T-helper 1 cell treated with Interleukin-12 subunit alpha and Interleukin-12 subunit beta and Interleukin-4 antibody, amounts not matched to agents 30 μg/mL and 1 μg/mL, for 36 hours (primary cell): ENCODE measurements around the gene FAM90A1.
"Not testable (repeated sequence)": the region's sequence is repeated elsewhere in the genome, so short reads cannot be mapped to it uniquely, and the experiment has no call there.

ENCODE experiments used
- H3K27ac Mint-ChIP-seq: one replicate; pipeline ENCODE4 v1.8.0; 2021; ENCODE audit warnings: mild to moderate bottlenecking, mixed read lengths
- H3K27me3 Mint-ChIP-seq: one replicate; pipeline ENCODE4 v1.8.0; 2021; ENCODE audit warnings: low read depth, mixed read lengths
- H3K36me3 Mint-ChIP-seq: one replicate; pipeline ENCODE4 v1.8.0; 2021; ENCODE audit warnings: low read depth, mixed read lengths
- H3K4me1 Mint-ChIP-seq: one replicate; pipeline ENCODE4 v1.8.0; 2021; ENCODE audit warnings: low read depth, mixed read lengths
- H3K4me3 Mint-ChIP-seq: one replicate; pipeline ENCODE4 v1.8.0; 2021; ENCODE audit warnings: mild to moderate bottlenecking, moderate library complexity, mixed read lengths
- H3K9me3 Mint-ChIP-seq: one replicate; pipeline ENCODE4 v1.8.0; 2021; ENCODE audit warnings: mixed read lengths

FAM90A1 gene, protein sequence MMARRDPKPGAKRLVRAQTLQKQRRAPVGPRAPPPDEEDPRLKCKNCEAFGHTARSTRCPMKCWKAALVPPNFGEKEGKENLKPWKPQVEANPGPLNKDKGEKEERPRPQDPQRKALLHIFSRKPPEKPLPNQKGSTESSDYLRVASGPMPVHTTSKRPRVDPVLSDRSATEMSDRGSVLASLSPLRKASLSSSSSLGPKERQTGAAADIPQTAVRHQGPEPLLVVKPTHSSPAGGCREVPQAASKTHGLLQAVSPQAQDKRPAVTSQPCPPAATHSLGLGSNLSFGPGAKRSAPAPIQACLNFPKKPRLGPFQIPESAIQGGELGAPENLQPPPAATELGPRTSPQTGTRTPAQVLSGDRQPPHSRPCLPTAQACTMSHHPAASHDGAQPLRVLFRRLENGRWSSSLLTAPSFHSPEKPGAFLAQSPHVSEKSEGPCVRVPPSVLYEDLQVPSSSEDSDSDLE

GRCh38 chr12:8226992-8227731, at the start of gene FAM90A1:
TSS of gene FAM90A1 (minus strand) at chr12:8227618. CDS start at chr12:8224832, 2,786 bp downstream.
- not testable (repeated sequence) for H3K27me3 Mint-ChIP-seq, H3K4me1 Mint-ChIP-seq, H3K9me3 Mint-ChIP-seq, H3K36me3 Mint-ChIP-seq
- peak within 1 kb of the TSS; percentile 62 for H3K4me3 Mint-ChIP-seq
- peak within 1 kb of the TSS; percentile 62 for H3K27ac Mint-ChIP-seq

GRCh38 chr12:8276397-8276796, 49.0 kb upstream of the FAM90A1 start:
- not testable (repeated sequence) for H3K4me3 Mint-ChIP-seq, H3K27ac Mint-ChIP-seq, H3K36me3 Mint-ChIP-seq

DNA sequence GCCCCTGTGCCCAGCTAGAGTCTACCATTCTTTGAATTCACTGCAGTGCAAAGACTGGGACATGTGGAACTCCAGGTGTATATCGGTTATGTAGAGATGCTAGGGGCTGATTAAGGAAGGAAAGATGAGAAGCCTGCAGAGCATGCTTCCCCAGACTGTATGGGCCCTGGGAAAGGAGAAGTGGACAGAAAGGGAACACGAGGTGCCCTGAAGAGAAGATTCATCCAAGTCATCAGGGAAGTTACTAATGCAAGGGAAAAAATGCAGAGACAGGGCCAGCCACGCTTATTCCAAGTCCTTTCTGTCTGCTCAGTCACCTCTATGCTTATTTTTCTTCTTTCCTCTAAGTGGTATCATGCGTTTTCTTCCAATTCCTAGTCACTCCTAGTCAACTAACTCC, 39.3 kb upstream of the FAM90A1 start:
- H3K9me3 Mint-ChIP-seq, H3K4me3 Mint-ChIP-seq, H3K36me3 Mint-ChIP-seq, H3K4me1 Mint-ChIP-seq, H3K27me3 Mint-ChIP-seq, H3K27ac Mint-ChIP-seq: not testable (repeated sequence)

More at GRCh38 chr12:8276397-8276796, 49.0 kb upstream of the FAM90A1 start:
- not testable (repeated sequence) for H3K9me3 Mint-ChIP-seq, H3K27me3 Mint-ChIP-seq, H3K4me1 Mint-ChIP-seq

DNA sequence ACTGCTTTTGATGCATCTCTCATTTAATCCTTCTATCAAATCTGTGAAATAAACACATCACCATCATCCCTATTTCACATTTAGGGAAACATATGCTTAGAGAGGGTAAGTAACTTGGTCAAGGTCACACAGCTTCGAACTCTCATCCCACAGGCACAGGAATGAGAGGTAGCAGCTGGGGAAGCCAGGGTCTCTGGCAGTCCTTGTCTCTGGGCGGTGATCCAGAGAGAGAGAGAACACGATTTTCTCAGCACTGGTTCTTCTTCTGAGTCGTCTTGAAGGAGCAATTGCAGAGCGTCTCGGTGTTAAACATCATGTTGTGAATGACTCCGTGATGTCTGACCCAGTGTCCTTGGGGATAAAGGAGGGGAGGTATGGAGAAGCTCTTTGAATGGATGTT, 36.8 kb upstream of the FAM90A1 start:
- H3K27ac Mint-ChIP-seq, H3K4me3 Mint-ChIP-seq, H3K4me1 Mint-ChIP-seq, H3K36me3 Mint-ChIP-seq, H3K9me3 Mint-ChIP-seq, H3K27me3 Mint-ChIP-seq: not testable (repeated sequence)

GRCh38 chr12:8261111-8261554, 33.7 kb upstream of the FAM90A1 start:
- not testable (repeated sequence) for H3K9me3 Mint-ChIP-seq, H3K36me3 Mint-ChIP-seq, H3K4me1 Mint-ChIP-seq, H3K4me3 Mint-ChIP-seq, H3K27me3 Mint-ChIP-seq, H3K27ac Mint-ChIP-seq

GRCh38 chr12:8256356-8256755, 28.9 kb upstream of the FAM90A1 start:
- H3K36me3 Mint-ChIP-seq, H3K4me3 Mint-ChIP-seq, H3K9me3 Mint-ChIP-seq, H3K27me3 Mint-ChIP-seq, H3K4me1 Mint-ChIP-seq, H3K27ac Mint-ChIP-seq: not testable (repeated sequence)

DNA sequence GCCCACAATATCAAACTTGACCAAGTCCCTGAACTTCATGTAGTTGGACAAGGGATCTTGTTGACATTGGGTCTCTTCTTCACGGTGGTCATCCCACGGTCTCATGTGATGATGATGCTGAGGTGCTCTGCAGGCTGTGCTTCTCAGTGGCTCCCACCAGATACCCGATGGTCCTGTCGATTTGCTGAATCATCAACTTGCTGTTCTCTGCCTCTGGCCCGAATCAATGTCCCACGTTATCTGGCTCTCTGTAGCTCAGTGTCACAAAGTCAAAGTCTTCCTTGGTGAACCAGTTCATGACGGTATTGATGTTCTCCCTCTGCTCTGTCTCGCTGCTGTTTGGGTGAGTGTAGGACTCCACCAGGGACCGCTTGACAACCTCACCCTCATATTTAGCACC, 27.3 kb upstream of the FAM90A1 start:
- H3K4me1 Mint-ChIP-seq, H3K27ac Mint-ChIP-seq, H3K36me3 Mint-ChIP-seq, H3K4me3 Mint-ChIP-seq, H3K27me3 Mint-ChIP-seq, H3K9me3 Mint-ChIP-seq: not testable (repeated sequence)

- H3K27ac Mint-ChIP-seq, H3K4me1 Mint-ChIP-seq, H3K4me3 Mint-ChIP-seq, H3K36me3 Mint-ChIP-seq, H3K9me3 Mint-ChIP-seq, H3K27me3 Mint-ChIP-seq: not testable (repeated sequence)
Observed at GRCh38 chr12:8252056-8252818, 24.8 kb upstream of the FAM90A1 start.

- H3K36me3 Mint-ChIP-seq, H3K4me3 Mint-ChIP-seq, H3K27me3 Mint-ChIP-seq, H3K4me1 Mint-ChIP-seq, H3K9me3 Mint-ChIP-seq, H3K27ac Mint-ChIP-seq: not testable (repeated sequence)
Observed at GRCh38 chr12:8251616-8252015, 24.2 kb upstream of the FAM90A1 start.

DNA sequence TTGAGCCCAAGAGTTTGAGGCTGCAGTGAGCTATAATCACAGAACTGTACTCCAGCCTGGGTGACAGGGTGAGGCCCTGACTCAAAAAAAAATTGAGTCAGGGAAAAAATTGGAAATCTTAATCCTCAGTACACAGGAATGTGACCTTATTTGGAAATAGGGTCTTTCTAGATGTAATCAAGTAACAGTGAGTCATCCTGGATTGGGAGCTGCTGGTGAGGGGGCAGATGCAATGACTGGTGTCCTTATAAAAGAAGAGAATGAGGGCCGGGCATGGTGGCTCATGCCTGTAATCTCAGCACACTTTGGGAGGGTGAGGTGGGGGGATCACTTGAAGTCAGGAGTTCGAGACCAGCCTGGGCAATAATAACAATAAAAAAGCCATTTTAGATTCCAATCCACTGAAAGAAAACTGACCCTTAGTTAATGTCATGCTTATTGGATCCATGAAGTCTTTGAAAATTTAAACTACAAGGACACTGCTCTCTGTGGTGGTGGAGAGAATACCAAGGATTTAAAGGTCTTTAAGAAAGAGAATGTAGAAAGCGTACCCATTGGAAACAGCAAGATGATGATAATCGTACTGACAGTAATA, 19.6 kb upstream of the FAM90A1 start:
- not testable (repeated sequence) for H3K27ac Mint-ChIP-seq, H3K36me3 Mint-ChIP-seq, H3K4me3 Mint-ChIP-seq, H3K4me1 Mint-ChIP-seq, H3K27me3 Mint-ChIP-seq, H3K9me3 Mint-ChIP-seq

DNA sequence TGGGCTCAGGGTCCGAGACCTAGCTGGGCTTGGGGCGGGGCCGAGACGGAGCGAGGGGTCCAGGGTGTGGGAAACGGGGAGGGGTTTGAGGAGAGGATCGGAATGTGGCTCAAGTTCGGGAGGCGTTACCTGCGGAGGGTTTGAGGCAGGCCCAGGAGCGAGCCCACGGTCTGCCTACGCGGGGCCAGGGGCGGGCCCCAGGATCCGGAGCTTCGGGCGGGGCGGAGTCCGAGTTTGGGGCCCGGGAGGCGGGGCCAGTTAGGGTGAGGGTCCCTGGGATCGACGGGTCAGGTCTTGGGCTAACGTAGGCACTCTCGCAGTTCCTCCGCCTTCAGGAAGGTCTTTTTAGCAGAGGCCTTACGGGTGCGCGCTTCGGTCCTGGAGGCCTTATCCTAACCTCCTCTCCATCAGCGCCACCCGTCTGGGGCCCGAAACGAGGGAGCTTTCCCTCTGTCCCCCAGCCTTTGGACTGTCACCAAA, 16.3 kb upstream of the FAM90A1 start:
- Mint-ChIP-seq H3K27ac (peak overlapping the region; percentile 72), H3K4me3 (peak overlapping the region; percentile 97)
- H3K36me3 Mint-ChIP-seq, H3K9me3 Mint-ChIP-seq, H3K4me1 Mint-ChIP-seq, H3K27me3 Mint-ChIP-seq: not testable (repeated sequence)

- not testable (repeated sequence) for H3K27me3 Mint-ChIP-seq, H3K36me3 Mint-ChIP-seq, H3K4me1 Mint-ChIP-seq, H3K9me3 Mint-ChIP-seq
- H3K27ac Mint-ChIP-seq, result peak overlapping the region; percentile 96
- H3K4me3 Mint-ChIP-seq, result peak overlapping the region; percentile 97
Observed at GRCh38 chr12:8242880-8243681, 15.7 kb upstream of the FAM90A1 start.

DNA sequence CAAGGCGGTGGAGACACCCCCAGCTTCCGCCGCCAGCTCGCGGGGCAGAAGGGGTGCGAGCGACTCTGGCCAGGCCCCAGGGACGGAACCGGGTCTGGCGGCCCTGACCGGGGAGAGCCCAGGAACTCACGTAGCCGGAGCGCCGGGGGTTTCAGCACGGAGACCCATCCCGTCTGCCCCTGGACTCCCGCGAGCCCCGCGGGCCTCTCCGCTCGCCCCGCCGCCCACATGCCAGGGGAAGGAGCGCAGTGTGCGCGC, 15.1 kb upstream of the FAM90A1 start:
- not testable (repeated sequence) for H3K27ac Mint-ChIP-seq, H3K4me1 Mint-ChIP-seq, H3K36me3 Mint-ChIP-seq, H3K9me3 Mint-ChIP-seq, H3K27me3 Mint-ChIP-seq
- H3K4me3 Mint-ChIP-seq, result peak overlapping the region; percentile 97

- H3K9me3 Mint-ChIP-seq, H3K27ac Mint-ChIP-seq, H3K27me3 Mint-ChIP-seq, H3K36me3 Mint-ChIP-seq: not testable (repeated sequence)
- Mint-ChIP-seq H3K4me1 (peaks cover 10% of the 10 kb centered on the region), H3K4me3 (peak overlapping the region; percentile 97)
Observed at GRCh38 chr12:8241917-8242621, 14.7 kb upstream of the FAM90A1 start.
